SHP77 treated with DMSO at 0.1 percent for 48 hours (cell line): ENCODE results near the gene CDY1B.
"Not testable (repeated sequence)": the region's sequence is repeated elsewhere in the genome, so short reads cannot be mapped to it uniquely, and the experiment has no call there.

ENCODE experiments used
- DNase-seq: peaks from one replicate; lab custom pipeline; 2025; lab: John Stamatoyannopoulos, UW

Gene CDY1B, protein sequence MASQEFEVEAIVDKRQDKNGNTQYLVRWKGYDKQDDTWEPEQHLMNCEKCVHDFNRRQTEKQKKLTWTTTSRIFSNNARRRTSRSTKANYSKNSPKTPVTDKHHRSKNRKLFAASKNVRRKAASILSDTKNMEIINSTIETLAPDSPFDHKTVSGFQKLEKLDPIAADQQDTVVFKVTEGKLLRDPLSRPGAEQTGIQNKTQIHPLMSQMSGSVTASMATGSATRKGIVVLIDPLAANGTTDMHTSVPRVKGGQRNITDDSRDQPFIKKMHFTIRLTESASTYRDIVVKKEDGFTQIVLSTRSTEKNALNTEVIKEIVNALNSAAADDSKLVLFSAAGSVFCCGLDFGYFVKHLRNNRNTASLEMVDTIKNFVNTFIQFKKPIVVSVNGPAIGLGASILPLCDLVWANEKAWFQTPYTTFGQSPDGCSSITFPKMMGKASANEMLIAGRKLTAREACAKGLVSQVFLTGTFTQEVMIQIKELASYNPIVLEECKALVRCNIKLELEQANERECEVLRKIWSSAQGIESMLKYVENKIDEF

DNA sequence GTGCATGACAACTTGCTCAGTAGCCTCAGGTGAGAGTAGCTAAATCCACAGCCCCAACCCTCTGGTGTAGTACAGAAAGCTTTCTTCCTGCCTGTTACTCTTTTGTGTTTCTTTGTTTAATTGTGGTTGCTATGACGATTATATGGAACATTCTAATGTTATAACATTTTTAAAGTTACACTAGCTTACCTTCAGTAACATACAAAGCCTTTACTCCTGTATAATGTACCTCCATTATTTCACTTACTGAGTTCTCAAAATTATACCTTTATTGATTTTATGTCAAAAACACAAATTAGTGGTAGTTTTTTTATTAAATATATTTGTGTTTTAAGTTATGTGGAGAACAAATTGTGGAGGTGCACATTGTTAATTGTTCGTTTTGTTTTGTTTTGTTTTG lies at the start of gene CDY1B:
TSS of gene CDY1B (minus strand) at position 101 of the 400 bp plus-strand sequence. CDS start 331 bp downstream, outside the sequence.
- not testable (repeated sequence) for DNase-seq

DNA sequence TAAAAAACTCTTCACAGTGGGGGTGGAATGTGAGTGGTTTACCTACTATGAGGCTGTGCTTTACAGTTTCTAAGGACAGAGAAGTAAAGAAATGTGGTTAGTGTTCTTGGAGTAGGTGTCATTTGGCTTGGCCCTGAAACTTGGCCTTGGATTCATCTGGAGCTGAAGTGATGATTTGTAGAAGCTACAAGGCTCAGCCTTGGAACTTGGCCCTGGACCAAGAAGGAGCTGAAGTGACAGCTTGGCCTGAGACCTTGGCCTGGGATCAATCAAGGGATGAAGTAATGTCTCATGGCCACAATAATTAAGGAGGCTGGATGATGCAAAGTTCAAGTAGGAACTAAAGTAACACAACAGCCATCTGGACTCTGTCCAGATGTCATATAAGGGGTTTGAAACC lies 1.7 kb upstream of the CDY1B start:
- not testable (repeated sequence) for DNase-seq

DNA sequence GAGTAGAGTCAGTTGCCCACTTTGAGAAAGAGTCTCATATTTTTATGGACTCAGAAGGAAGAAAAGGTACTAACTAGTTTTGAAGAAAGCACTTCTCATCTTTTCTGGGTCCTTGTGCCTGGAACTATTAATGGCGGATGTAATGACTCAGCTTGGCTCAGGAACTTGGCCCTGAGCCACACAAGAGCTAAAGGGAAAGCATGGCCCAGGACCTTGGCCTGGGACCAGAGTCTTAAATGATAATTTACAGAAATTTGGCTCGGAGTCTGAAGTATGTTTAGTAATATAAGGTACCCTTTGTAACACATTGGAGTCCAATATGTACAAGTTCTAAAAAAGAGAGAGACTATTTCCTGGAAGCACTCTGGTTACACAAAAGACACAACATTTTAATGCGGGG lies 4.6 kb downstream of the CDY1B start:
- DNase-seq = not testable (repeated sequence)

DNA sequence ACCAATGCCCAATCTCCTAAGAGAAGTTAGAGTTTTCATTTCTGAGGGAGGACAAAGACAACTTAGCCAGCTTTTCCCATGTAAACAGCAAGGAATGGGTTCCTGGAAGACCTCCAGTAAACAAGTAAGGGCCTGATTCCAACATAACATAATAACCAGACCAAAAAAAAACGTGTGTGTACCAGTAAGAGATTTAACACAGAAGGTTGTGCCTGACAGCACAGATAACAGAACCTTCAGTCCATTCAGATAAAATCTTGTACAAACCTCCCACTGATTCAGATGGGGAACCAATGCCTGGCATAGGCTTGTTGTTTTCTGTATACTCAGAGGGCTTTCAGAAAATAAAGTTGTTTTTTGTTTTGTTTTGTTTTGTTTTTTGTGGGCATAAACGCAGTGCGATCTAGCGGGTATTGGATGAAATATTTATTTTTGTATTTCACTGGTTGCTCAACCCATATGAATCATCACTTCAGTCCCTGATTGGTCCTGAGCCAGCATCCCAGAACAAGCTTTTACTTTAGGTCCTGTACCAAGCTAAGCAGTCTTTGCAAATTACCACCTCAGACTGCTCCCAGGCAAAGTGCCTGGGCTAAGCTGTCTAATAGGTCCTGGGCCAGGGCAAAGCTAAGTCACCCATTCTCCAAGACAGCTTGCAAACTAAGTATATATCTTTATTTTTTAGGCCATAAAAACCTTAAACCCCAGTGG lies 8.7 kb downstream of the CDY1B start:
- not testable (repeated sequence) for DNase-seq

DNA sequence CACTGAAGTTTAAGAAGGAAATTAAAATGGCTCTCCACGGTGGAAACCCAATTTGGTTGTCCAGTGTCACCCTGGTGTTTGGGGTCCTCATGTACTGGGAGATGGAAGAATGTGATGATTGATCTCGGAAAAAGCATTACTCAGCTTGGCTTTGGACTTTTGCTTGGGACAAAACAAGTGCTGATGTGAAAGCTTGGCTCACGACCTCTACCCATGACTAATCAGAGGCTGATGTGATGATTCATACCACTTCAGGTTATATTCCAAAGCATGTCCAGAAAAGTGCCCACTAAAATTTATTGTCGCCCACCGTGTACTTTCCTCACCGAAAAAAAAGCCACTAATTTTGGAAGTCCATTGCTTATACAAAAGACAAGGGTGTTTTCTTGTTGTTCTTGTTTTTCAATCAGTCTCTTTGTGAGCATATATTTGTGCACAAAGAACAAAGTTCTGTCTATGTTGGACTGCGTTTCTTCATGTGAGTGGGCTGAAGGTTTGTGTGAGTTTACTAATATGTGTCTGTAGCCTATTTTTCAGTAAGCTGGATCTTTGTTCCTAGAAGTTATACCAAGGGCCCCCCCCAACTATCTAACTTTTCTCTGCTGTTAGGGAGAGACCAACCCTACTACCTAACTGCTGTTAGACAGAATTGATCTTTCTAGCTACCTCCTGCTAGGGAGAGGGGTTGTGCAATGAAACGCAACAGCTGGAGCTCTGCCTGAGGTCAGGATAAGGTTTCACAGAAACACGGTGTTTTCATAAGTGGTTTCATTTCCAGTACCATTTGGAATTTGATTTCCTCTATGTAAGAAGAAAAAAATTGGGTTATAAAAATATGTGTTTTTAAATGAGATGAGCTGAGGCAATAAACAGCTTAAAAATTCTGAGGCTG lies 21.4 kb downstream of the CDY1B start:
- not testable (repeated sequence) for DNase-seq
